ENCODE data around the gene RRP1.
"Not testable (repeated sequence)": the region's sequence is repeated elsewhere in the genome, so short reads cannot be mapped to it uniquely, and the experiment has no call there.

Gene RRP1

GRCh38 chr21:43836616-43837015 is 47.2 kb downstream of the RRP1 start:
- no peak for DNase-seq (ENCODE audit: low read depth in 2 of 2)

- no peak for DNase-seq (ENCODE audit: low read depth in 2 of 2)
These were observed 50.9 kb downstream of the RRP1 start for GRCh38 chr21:43840259-43840658.

GRCh38 chr21:43842742-43843141 is 53.4 kb downstream of the RRP1 start:
- DNase-seq (ENCODE audit: low read depth in 2 of 2): no peak

- DNase-seq (ENCODE audit: low read depth in 2 of 2): not testable (repeated sequence)
These were observed 55.5 kb downstream of the RRP1 start for GRCh38 chr21:43844906-43845305.

GRCh38 chr21:43845386-43845785 is 56.0 kb downstream of the RRP1 start:
- no peak for DNase-seq (ENCODE audit: low read depth in 2 of 2)

GRCh38 chr21:43846430-43846829 is 57.1 kb downstream of the RRP1 start:
- DNase-seq (ENCODE audit: low read depth in 2 of 2): no peak

- no peak for DNase-seq (ENCODE audit: low read depth in 2 of 2)
These were observed 57.9 kb downstream of the RRP1 start for GRCh38 chr21:43847301-43847700.

GRCh38 chr21:43848771-43849170 is 59.4 kb downstream of the RRP1 start:
- DNase-seq (ENCODE audit: low read depth in 2 of 2): no peak

- DNase-seq (ENCODE audit: low read depth in 2 of 2): no peak
These were observed 60.3 kb downstream of the RRP1 start for GRCh38 chr21:43849532-43850299.

- DNase-seq (ENCODE audit: low read depth in 2 of 2): no peak
These were observed 61.4 kb downstream of the RRP1 start for GRCh38 chr21:43850728-43851295.

GRCh38 chr21:43851593-43851992 is 62.2 kb downstream of the RRP1 start:
- DNase-seq (ENCODE audit: low read depth in 2 of 2): no peak

GRCh38 chr21:43853851-43854772 is 64.7 kb downstream of the RRP1 start:
- DNase-seq (ENCODE audit: low read depth in 2 of 2): no peak
